H1 (cell line): ENCODE measurements around the gene TASP1. TPM values are rescaled to one million over a fixed set of nuclear protein-coding genes. Genes with fewer than 3 reads are reported as not detected.

Experiments
- CTCF ChIA-PET: fragments of 300-600 bp; sonication (Branson Sonifier 250); formaldehyde crosslinking; loops from one replicate; lab custom pipeline; 2021; ENCODE audit not compliant: partially characterized antibody; lab: Charles Lee
- POLR2A ChIA-PET: fragments of 300-600 bp; sonication (Branson Sonifier 250); formaldehyde crosslinking; loops from one replicate; lab custom pipeline; 2021; ENCODE audit warnings: inconsistent platforms; ENCODE audit not compliant: partially characterized antibody; lab: Charles Lee
- DNase-seq, 2 experiments: peaks; one replicate each; pipeline versions ENCODE4 v3.0.0 to v3.0.0-alpha.2; 2010 to 2022; ENCODE audit warnings: low spot score in 2 of 2, low read depth in 1 of 2, mixed read lengths in 1 of 2
- FAIRE-seq: peaks from 2 replicates; lab custom pipeline; 2011; peaks lifted over from hg19 to GRCh38; lab: Jason Lieb, UNC
- H2AFZ ChIP-seq: 2 replicates; pipeline ENCODE4 v1.8.1; 2012; ENCODE audit warnings: low read length, inconsistent platforms
- H2AK5ac ChIP-seq: 2 replicates; pipeline ENCODE4 v1.6.1; 2013; ENCODE audit warnings: low read depth, low read length
- H2BK120ac ChIP-seq: replicated peaks from 2 replicates; pipeline ENCODE3; 2013; ENCODE audit warnings: low read depth, low read length, inconsistent platforms
- H2BK12ac ChIP-seq: 2 replicates; pipeline ENCODE4 v1.6.1; 2013; ENCODE audit warnings: low read depth, low read length
- H2BK15ac ChIP-seq: 2 replicates; pipeline ENCODE4 v1.6.1; 2013; ENCODE audit warnings: low read length
- H2BK20ac ChIP-seq: 2 replicates; pipeline ENCODE4 v1.6.1; 2013; ENCODE audit warnings: low read length
- H2BK5ac ChIP-seq: 2 replicates; pipeline ENCODE4 v1.6.1; 2013; ENCODE audit warnings: low read depth, low read length
- H3K14ac ChIP-seq: 2 replicates; pipeline ENCODE4 v1.6.1; 2013; ENCODE audit warnings: inconsistent platforms; ENCODE audit not compliant: insufficient read length
- H3K18ac ChIP-seq: 2 replicates; pipeline ENCODE4 v1.6.1; 2013; ENCODE audit warnings: low read length; ENCODE audit errors: extremely low read depth
- H3K23ac ChIP-seq: 2 replicates; pipeline ENCODE4 v1.6.1; 2013; ENCODE audit warnings: inconsistent platforms; ENCODE audit not compliant: insufficient read length
- H3K23me2 ChIP-seq: 2 replicates; pipeline ENCODE4 v1.6.1; 2013; ENCODE audit warnings: low read depth, low read length
- H3K27ac ChIP-seq: 2 replicates; pipeline ENCODE4 v1.6.1; 2011; ENCODE audit warnings: low read depth, low read length, inconsistent platforms
- H3K27me3 ChIP-seq, 4 experiments: replicated peaks in 1 of 4; 1 replicate in 1 of 4; 2 replicates in 3 of 4; pipeline versions ENCODE4 v1.6.1 to v1.8.1; 2011 to 2013; ENCODE audit warnings: low read length in 3 of 4, mild to moderate bottlenecking in 3 of 4, inconsistent platforms in 2 of 4, mixed read lengths in 2 of 4, moderate library complexity in 1 of 4; ENCODE audit not compliant: control insufficient read depth in 3 of 4, insufficient read depth in 3 of 4; ENCODE audit errors: extremely low read depth in 1 of 4
- H3K36me3 ChIP-seq, 4 experiments: 2 replicates each; pipeline versions ENCODE4 v1.6.1 to v1.8.1; 2011 to 2013; ENCODE audit warnings: mild to moderate bottlenecking in 4 of 4, low read length in 3 of 4, moderate library complexity in 2 of 4, control low read depth in 1 of 4, inconsistent platforms in 1 of 4; ENCODE audit not compliant: insufficient read depth in 4 of 4, control insufficient read depth in 2 of 4
- H3K4ac ChIP-seq: replicated peaks from 2 replicates; pipeline ENCODE3; 2013; ENCODE audit warnings: low read length, low read depth, mixed read lengths, inconsistent platforms; ENCODE audit not compliant: insufficient read length
- H3K4me1 ChIP-seq, 4 experiments: replicated peaks in 1 of 4; 1 replicate in 1 of 4; 2 replicates in 3 of 4; pipeline versions ENCODE4 v1.6.1 to v1.8.1; 2011 to 2013; ENCODE audit warnings: low read length in 3 of 4, inconsistent platforms in 2 of 4, mixed read lengths in 1 of 4; ENCODE audit not compliant: insufficient read depth in 4 of 4, control insufficient read depth in 3 of 4
- H3K4me2 ChIP-seq, 2 experiments: 2 replicates each; pipeline versions ENCODE4 v1.6.1 to v1.8.1; 2011 to 2013; ENCODE audit warnings: low read depth in 2 of 2, low read length in 2 of 2, control low read depth in 1 of 2, inconsistent platforms in 1 of 2, mild to moderate bottlenecking in 1 of 2; ENCODE audit not compliant: insufficient read depth in 1 of 2
- H3K4me3 ChIP-seq, 4 experiments: fragments of 200-600, 300-600 bp in 1 of 4; sonication (generic), shearing (Covaris generic), sonication (Bioruptor Twin) in 1 of 4; 2 replicates each; pipeline versions ENCODE4 v1.5.1 to v1.8.1; 2011 to 2016; ENCODE audit warnings: low read length in 4 of 4, low read depth in 3 of 4, control low read depth in 2 of 4, inconsistent platforms in 2 of 4, mild to moderate bottlenecking in 2 of 4, mixed read lengths in 1 of 4, moderate library complexity in 1 of 4; ENCODE audit not compliant: insufficient read depth in 2 of 4; ENCODE audit errors: extremely low read depth in 1 of 4
- H3K56ac ChIP-seq: replicated peaks from 2 replicates; pipeline ENCODE3; 2013; ENCODE audit warnings: low read depth, mild to moderate bottlenecking, mixed read lengths, low read length, inconsistent platforms; ENCODE audit not compliant: insufficient read length
- H3K79me1 ChIP-seq: 2 replicates; pipeline ENCODE4 v1.6.1; 2013; ENCODE audit warnings: low read depth, low read length, control low read depth
- H3K79me2 ChIP-seq, 2 experiments: 2 replicates each; pipeline versions ENCODE4 v1.6.1 to v1.8.1; 2012 to 2013; ENCODE audit warnings: low read length in 2 of 2, mild to moderate bottlenecking in 2 of 2, inconsistent platforms in 1 of 2; ENCODE audit not compliant: insufficient read depth in 2 of 2, control insufficient read depth in 1 of 2
- H3K9ac ChIP-seq, 4 experiments: replicated peaks in 1 of 4; 1 replicate in 1 of 4; 2 replicates in 3 of 4; pipeline versions ENCODE4 v1.6.1 to v1.8.1; 2011 to 2013; ENCODE audit warnings: low read depth in 3 of 4, low read length in 3 of 4, control low read depth in 2 of 4, mild to moderate bottlenecking in 2 of 4, moderate library complexity in 2 of 4, inconsistent platforms in 1 of 4; ENCODE audit errors: extremely low read depth in 1 of 4
- H3K9me3 ChIP-seq, 2 experiments: 2 replicates each; pipeline versions ENCODE4 v1.6.1 to v1.8.1; 2012 to 2013; ENCODE audit warnings: mild to moderate bottlenecking in 2 of 2, moderate library complexity in 2 of 2, control low read depth in 1 of 2, inconsistent platforms in 1 of 2, low read depth in 1 of 2, low read length in 1 of 2, mixed read lengths in 1 of 2; ENCODE audit not compliant: insufficient read depth in 2 of 2
- H4K20me1 ChIP-seq, 2 experiments: replicated peaks in 1 of 2; 2 replicates each; pipeline versions ENCODE3 to v1.8.1; 2011 to 2013; ENCODE audit warnings: inconsistent platforms in 2 of 2, low read length in 2 of 2, mild to moderate bottlenecking in 1 of 2; ENCODE audit not compliant: insufficient read depth in 2 of 2, control insufficient read depth in 1 of 2
- H4K5ac ChIP-seq: 2 replicates; pipeline ENCODE4 v1.6.1; 2013; ENCODE audit warnings: low read length, low read depth, mixed read lengths, inconsistent platforms; ENCODE audit not compliant: insufficient read length
- H4K8ac ChIP-seq: 2 replicates; pipeline ENCODE4 v1.8.0; 2013; ENCODE audit warnings: mild to moderate bottlenecking, moderate library complexity, low read length, inconsistent platforms; ENCODE audit not compliant: insufficient read depth; ENCODE audit errors: extremely low read depth
- H4K91ac ChIP-seq: replicated peaks from 2 replicates; pipeline ENCODE3; 2013; ENCODE audit warnings: low read length, mixed read lengths, inconsistent platforms; ENCODE audit not compliant: insufficient read length
- BACH1 ChIP-seq: IDR thresholded peaks from 2 replicates; pipeline ENCODE4 v1.6.1; 2012; ENCODE audit warnings: low read length, improper control_type of control experiment
- BRCA1 ChIP-seq: IDR thresholded peaks from 2 replicates; pipeline ENCODE4 v1.6.1; 2012; ENCODE audit warnings: low read depth, low read length, improper control_type of control experiment
- CEBPB ChIP-seq: IDR thresholded peaks from 2 replicates; pipeline ENCODE4 v1.6.1; 2012; ENCODE audit warnings: low read depth, low read length
- CREB1 ChIP-seq: IDR thresholded peaks from 2 replicates; pipeline ENCODE4 v1.6.1; 2012; ENCODE audit warnings: inconsistent platforms
- GABPA ChIP-seq: IDR thresholded peaks from 2 replicates; pipeline ENCODE4 v1.6.1; 2011; ENCODE audit warnings: mild to moderate bottlenecking, low read length, moderate library complexity, borderline replicate concordance; ENCODE audit not compliant: insufficient read depth
- HDAC2 ChIP-seq, 2 experiments: fragments of 300-600 bp in 1 of 2; sonication (generic) in 1 of 2; IDR thresholded peaks; 2 replicates each; pipeline ENCODE4 v1.6.1; 2011 to 2012; ENCODE audit warnings: low read depth in 2 of 2, low read length in 2 of 2, mild to moderate bottlenecking in 2 of 2, moderate library complexity in 2 of 2, borderline replicate concordance in 1 of 2, inconsistent platforms in 1 of 2
- KDM5A ChIP-seq: fragments of 200-600 bp; IDR thresholded peaks from 2 replicates; pipeline ENCODE4 v1.7.1; 2012; ENCODE audit warnings: mild to moderate bottlenecking, low read length, inconsistent platforms, mixed read lengths
- MAFK ChIP-seq: IDR thresholded peaks from 2 replicates; pipeline ENCODE4 v1.6.1; 2012; ENCODE audit warnings: low read depth, mild to moderate bottlenecking, improper control_type of control experiment, low read length
- POLR2A ChIP-seq, 2 experiments: IDR thresholded peaks; 1 replicate in 1 of 2; 2 replicates in 1 of 2; pipeline ENCODE4 v1.6.1; 2011; ENCODE audit warnings: low read depth in 2 of 2, low read length in 2 of 2, mild to moderate bottlenecking in 2 of 2; ENCODE audit errors: control extremely low read depth in 1 of 2
- RXRA ChIP-seq: IDR thresholded peaks from 2 replicates; pipeline ENCODE4 v1.6.1; 2011; ENCODE audit warnings: low read depth, mild to moderate bottlenecking, low read length, moderate library complexity; ENCODE audit not compliant: insufficient read depth
- WGBS, 2 experiments: shearing (Covaris generic) in 1 of 2; methylation state at CpG; one replicate each; pipeline versions ENCODE4 v1.1.6 to v1.1.7; 2013 to 2015; ENCODE audit warnings: low lambda C conversion rate in 2 of 2, mixed read lengths in 2 of 2, inconsistent platforms in 1 of 2, low coverage in 1 of 2, missing lambda C conversion rate in 1 of 2; ENCODE audit not compliant: insufficient replicate concordance in 2 of 2, insufficient coverage in 1 of 2, insufficient read length in 1 of 2; ENCODE audit errors: extremely low coverage in 1 of 2, missing lambda C conversion rate in 1 of 2; 5-methylcytosine and 5-hydroxymethylcytosine counted together
- polyA plus RNA-seq, 7 experiments: library from polyadenylated mRNA; depleted of rRNA in 3 of 7; stranded (reverse) in 5 of 7; unstranded in 2 of 7; fragments of >200 nt in 5 of 7; fragments of 200-250 nt in 2 of 7; gene quantifications; 1 replicate in 5 of 7; 2 replicates in 1 of 7; 4 replicates in 1 of 7; pipeline versions ENCODE4 v1.2.1 to v1.2.3, GENCODE V29; 2011 to 2013; ENCODE audit warnings: missing spikeins in 2 of 7, mixed read lengths in 2 of 7
- total RNA-seq: library from RNA; stranded (reverse); fragmentation: NEBNext Ultra II Directional; extraction: Animal tissue kit (Norgen Biotek cat#: 25700); gene quantifications from 2 replicates; pipeline ENCODE4 v1.2.1, GENCODE V29; 2021

The TASP1 gene
- total and polyA plus RNA-seq, 2 of the 8 experiments (the other 6 are each of a cell fraction or from before 2014, with no cell fraction given): 4.5 to 10.9 TPM

DNA sequence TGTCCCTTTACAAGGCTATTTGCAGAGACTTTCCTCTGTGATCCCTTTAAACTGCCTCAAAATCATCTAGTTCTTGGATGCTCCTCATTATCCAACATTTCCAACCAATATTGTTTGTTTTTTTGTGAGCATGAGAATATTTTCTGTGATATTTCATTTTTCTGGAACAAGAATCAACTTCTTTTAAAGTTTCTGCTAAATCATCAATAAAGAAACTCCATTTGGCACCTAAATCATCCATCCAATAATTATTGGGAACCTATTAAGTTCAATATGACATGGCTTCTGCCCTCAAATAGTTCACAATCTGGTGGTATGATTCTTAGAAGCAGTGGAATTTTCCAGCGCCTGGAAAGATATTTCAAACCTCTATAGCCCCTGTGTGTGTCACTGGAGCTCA is 210.0 kb downstream of the TASP1 start:
- H3K18ac ChIP-seq: no peak overlapping the region
- H3K9me3 ChIP-seq: no peaks in the 10 kb centered on the region
- H3K79me2 ChIP-seq: no peaks in the 10 kb centered on the region
- H3K14ac ChIP-seq: no peak overlapping the region
- no peak overlapping the region for H2BK20ac ChIP-seq
- H3K4me2 ChIP-seq: no peak overlapping the region
- H2BK12ac ChIP-seq: no peak overlapping the region
- H4K5ac ChIP-seq: no peak overlapping the region
- no peak for TF ChIP-seq HDAC2 (IDR thresholded peaks at IDR 0.05; ENCODE audit: borderline replicate concordance in 1 of 2, low read depth in 2 of 2, low read length in 2 of 2)
- TF ChIP-seq CREB1: no peak
- no peak for TF ChIP-seq KDM5A
- TF ChIP-seq BRCA1: no peak
- TF ChIP-seq BACH1: no peak
- TF ChIP-seq RXRA: no peak
- no peak for TF ChIP-seq MAFK
- TF ChIP-seq POLR2A (IDR thresholded peaks at IDR 0.05; ENCODE audit: control extremely low read depth in 1 of 2, low read depth in 2 of 2, low read length in 2 of 2): no peak
- no peak for TF ChIP-seq CEBPB
- TF ChIP-seq GABPA: no peak
- no peaks in the 10 kb centered on the region for H3K36me3 ChIP-seq
- no peaks in the 10 kb centered on the region for H4K20me1 ChIP-seq
- H2AK5ac ChIP-seq: no peak overlapping the region
- CTCF ChIA-PET: no interaction called here
- 100% methylated on average over 1 of the region's 1 CpG; no CpG with 5 or more reads in 1 of the 2 experiments for WGBS, 2 experiments
- no peak overlapping the region for H3K4ac ChIP-seq
- no peak overlapping the region for H3K23ac ChIP-seq
- no peak for DNase-seq
- H2BK120ac ChIP-seq: no peak overlapping the region
- H2AFZ ChIP-seq: no peak overlapping the region
- no peak overlapping the region for H3K56ac ChIP-seq
- H3K27ac ChIP-seq: no peak overlapping the region
- no peaks in the 10 kb centered on the region for H3K79me1 ChIP-seq
- no peak overlapping the region for H3K4me3 ChIP-seq
- H3K9ac ChIP-seq: no peak overlapping the region
- no peak overlapping the region for H2BK15ac ChIP-seq
- H3K27me3 ChIP-seq: peaks cover 0 to 1% (median 0%) of the 10 kb centered on the region in 4 experiments; a peak in 1 of 7 replicates
- H4K91ac ChIP-seq: no peak overlapping the region
- H3K4me1 ChIP-seq: no peaks in the 10 kb centered on the region
- FAIRE-seq: no peak
- no peaks in the 10 kb centered on the region for H3K23me2 ChIP-seq
- H2BK5ac ChIP-seq: no peak overlapping the region
- POLR2A ChIA-PET: no interaction called here
- H4K8ac ChIP-seq: no peak overlapping the region
